Smooth muscle cell of trachea (primary cell): ENCODE data around the gene PSMB1. TPM values are rescaled to one million over a fixed set of nuclear protein-coding genes. Genes with fewer than 3 reads are reported as not detected.

Experiments
- total RNA-seq: library from RNA; depleted of rRNA; stranded (reverse); fragments of >200 nt; gene quantifications from 2 replicates; pipeline ENCODE4 v1.2.1, GENCODE V29; 2014

Gene PSMB1
- total RNA-seq: 175 and 342 TPM in 2 replicates

GRCh38 chr6:170552765-170553533, at the start of gene PSMB1:
TSS of gene PSMB1 (minus strand) at chr6:170553307. CDS start at chr6:170553242, 65 bp downstream.

DNA sequence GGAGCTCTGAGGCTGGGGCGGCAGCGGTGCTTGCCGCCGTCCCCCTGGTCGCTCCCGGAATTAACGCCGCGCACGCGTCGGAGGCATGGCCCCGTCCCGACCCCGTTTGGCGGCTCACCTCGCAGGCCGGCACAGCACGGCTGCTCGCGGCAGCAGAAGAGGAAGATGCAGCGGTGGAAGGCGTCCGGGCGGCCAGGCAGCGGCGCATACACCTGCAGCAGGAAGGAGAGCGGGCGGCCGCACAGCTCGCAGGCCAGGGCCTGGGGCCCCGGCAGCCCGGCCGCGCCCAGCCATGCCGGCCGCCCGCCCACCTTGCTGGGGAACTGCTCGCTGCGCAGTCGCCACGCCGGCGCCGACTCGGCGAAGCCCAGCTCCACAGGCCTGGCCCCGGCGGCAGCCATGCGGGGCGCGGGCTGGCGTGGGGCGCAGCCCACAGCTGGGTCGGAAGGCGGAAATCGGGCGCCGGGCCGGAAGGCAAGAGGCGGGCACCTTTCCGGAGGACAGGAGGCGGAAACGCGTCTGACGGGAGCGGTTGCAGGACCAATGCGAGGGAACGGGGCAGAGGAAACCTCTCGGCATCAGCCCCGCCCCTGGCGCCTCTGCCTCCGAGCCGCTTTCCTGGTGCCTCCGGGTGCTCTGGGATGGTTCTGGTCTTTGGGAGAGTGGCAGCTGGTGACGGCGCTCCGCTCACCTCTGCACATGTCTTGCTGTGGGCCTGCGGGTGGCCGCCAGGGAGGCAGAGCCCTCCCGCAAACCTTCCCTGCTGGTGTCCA, 31.3 kb upstream of the PSMB1 start, which contains the start of gene PDCD2:
TSS of gene PDCD2 (minus strand) at position 457 of the 773 bp plus-strand sequence. CDS start at position 401, 56 bp downstream.

GRCh38 chr6:170554013-170554795, 1.1 kb upstream of the PSMB1 start, which contains the start of gene TBP:
TSS of gene TBP (plus strand) at chr6:170554369. CDS start at chr6:170557030, 2,661 bp downstream.

Other genes starting within 250 kb of the PSMB1 start
- 18.8 and 21.0 TPM in 2 replicates for gene FAM120B, start 246.5 kb downstream of the PSMB1 start, total RNA-seq
- 8.9 and 11.2 TPM in 2 replicates for gene TBP, start 1.1 kb upstream of the PSMB1 start, total RNA-seq
- gene PDCD2, start 31.3 kb upstream of the PSMB1 start, total RNA-seq: 49.6 and 79.7 TPM in 2 replicates